Astrocyte (in vitro differentiated cells and primary cell): ENCODE measurements around the gene C16orf86.

Experiments used
- CTCF ChIP-seq: IDR thresholded peaks from 2 replicates; pipeline ENCODE4 v1.5.1; 2011; ENCODE audit warnings: low read depth, mild to moderate bottlenecking, inconsistent platforms, low read length, moderate library complexity; ENCODE audit not compliant: insufficient read depth
- EZH2 ChIP-seq: IDR thresholded peaks from 2 replicates; pipeline ENCODE4 v1.6.1; 2012; ENCODE audit warnings: mild to moderate bottlenecking, low read length, inconsistent platforms; ENCODE audit not compliant: insufficient read depth

- TF ChIP-seq CTCF = no peak
- no peak for TF ChIP-seq EZH2
Observed at GRCh38 chr16:67628216-67628615, 38.4 kb upstream of the C16orf86 start.
